Activated naive CD4-positive, alpha-beta T cell treated with Interleukin-2 at 50 U/mL for 16 hours (primary cell): ENCODE data around the gene RAB7B.
"Not testable (repeated sequence)": the region's sequence is repeated elsewhere in the genome, so short reads cannot be mapped to it uniquely, and the experiment has no call there.

Source experiments
- DNase-seq: peaks from one replicate; pipeline ENCODE4 v3.0.0-alpha.2; 2020

The RAB7B gene, protein sequence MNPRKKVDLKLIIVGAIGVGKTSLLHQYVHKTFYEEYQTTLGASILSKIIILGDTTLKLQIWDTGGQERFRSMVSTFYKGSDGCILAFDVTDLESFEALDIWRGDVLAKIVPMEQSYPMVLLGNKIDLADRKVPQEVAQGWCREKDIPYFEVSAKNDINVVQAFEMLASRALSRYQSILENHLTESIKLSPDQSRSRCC

DNA sequence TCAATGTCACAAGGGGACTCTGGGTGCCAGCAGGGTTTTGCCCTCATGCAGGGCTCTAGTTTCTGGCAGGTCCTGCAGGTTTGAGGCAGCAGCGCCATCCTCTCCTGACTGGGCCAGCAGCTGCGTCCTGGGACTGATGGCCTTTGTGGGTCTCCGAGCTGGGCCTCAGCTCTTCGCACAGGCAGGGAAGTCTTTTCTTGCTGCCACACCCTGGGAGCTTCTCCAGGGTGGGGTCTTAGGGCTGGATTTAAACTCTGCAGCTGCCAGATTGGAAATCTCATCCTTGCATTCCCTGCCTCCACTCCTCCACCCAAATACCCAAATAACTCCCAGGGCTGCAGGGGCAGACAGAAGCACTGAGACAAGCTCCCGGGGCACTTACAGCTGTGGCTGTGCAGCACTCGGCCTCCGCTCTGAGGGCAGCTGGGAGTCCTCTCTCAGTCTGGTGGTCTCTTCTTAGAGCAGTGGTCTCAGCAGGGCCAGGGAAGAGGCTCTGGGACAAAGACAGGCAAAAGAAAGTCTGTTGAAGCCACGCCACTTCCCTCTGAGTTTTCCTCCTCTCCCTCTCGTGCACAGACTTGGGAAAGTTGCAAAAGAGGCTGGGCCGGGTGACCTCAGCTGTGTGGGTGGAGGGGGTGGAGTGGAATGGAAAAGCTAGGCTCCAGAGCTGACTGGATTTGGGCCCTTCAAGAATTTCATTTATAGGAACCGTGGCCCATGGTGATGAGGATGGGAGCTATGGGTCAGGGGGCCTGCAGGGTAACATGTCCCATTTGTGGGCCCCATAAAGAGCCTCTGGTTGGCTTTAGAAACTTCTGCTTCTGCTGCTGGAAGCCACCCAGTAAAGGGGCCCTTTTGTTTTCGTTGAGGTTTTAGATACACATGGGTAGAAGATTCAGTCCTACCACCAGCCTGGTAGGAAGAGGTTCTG is at the start of gene RAB7B:
Gene RAB7B, minus strand, starts transcription at position 525 of the 931 bp plus-strand sequence. CDS start 9,260 bp downstream, outside the sequence.
- no peak for DNase-seq

DNA sequence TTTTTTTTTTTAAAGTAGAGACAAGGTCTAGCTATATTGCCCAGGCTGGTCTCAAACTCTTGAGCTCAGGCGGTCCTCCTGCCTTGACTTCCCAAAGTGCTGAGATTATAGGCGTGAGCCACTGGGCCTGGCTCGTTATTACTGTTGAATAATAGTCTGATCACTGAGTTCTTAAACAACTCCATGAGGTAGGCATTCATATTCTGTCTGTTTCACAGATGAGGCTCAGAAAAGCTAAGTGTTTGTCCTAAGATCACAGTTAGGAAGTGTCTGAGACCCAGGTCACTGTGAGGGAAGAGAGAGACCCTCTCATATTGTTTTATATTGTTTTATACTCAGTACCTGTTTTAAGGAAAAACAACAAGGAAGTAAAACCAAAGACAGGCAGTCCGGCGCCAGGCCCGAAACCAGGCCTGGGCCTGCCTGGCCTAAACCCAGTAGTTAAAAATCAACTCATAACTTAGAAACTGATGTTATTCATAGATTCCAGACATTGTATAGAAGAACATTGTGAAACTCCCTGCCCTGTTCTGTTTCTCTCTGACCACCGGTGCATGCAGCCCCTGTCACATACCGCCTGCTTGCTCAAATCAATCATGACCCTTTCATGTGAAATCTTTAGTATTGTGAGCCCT is 49.2 kb upstream of the RAB7B start:
- not testable (repeated sequence) for DNase-seq

DNA sequence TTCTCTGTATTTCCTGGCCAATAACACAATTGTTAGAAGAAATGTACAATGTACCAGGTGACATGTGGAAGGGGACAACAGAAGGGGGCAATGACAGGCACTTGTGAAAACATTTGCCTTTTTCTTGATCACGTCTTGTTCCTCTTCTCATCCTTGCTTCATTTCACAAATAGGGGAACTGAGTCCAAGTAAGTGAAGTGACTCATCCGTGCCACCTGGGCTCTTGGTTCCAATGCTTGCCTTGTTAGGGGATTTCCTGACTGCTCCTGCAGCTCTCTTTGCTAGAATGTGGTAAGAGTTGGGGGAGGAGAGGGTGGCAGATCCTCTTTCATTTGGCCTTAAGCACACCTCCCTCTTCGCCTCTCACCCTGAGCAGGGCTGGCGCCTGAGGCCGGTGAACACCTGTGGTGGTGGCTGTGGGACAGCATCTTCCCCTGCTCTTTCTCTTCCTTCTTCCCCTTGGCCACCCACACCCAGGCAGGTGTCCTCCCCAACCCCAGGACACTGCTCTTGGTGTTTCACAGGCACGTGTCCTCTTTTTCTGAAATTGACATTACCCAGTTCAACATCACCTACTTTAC is 47.5 kb upstream of the RAB7B start:
- DNase-seq = peak; percentile 50

DNA sequence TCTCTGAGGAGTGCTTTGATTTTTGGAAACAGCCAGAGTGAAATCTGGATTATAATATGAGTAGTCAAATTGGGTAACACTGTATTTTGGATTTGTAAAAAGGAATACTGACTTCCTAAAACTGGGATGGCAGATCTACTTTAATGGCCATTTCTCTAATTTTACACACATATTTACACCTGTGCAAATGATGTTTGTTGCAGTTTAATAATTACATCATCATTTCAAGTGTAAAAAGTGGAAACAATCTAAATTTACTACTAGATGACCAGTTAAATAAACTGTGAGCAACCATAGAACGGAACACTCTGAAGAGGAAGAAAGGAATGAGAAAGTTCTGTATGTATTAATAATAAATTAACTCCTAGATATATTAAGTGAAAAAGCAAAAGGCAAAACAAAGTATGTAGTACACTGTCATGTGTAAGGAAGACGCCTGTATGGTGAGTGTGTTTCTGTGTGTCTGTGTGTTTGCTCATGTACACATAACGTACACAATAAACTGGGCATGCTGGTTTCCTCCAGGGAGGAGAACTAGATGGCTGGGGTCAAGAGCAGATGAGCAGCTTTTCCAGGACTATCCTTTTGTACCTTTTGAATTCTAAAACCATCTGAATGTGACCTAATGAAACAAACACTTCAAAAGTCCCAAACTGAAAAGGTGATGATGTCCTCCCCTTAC is 46.9 kb upstream of the RAB7B start:
- no peak for DNase-seq

DNA sequence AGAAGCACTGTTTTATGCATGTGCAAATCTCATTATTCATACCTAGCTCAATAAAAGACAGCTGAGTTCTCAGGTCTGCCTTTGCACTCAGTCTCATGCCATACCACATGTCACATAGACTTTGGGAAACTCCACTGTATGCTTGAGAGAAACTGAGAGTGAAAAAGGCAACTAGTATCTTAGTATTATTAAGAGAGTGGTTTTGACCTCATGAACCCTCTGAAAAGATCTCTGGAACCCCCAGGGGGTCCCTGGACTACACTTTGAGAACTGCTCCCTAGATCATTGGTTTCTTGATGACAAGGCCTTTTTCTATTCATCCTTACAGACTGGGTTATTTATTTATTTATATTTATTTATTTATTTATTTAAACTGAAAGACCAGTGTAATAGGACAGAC is 46.1 kb upstream of the RAB7B start:
- no peak for DNase-seq

DNA sequence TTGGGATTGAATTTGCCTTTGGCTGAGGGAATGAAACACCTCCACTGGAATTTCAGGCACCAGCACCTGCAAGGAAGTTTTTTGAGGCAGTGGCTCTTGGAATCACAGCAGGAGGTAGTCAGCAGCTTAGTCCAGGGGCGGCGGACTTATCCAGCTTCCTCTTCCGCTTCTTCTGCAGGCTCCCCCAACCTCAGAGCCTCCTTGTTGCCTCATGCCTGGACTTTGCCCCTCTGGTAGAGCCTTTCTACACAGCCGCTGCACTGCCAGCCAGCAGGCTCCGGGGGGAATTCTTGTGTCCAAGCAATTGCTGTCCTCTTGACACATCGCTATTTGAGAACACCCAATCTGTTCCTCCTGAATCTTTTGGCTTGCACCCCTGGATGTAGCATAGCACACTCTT is 45.4 kb upstream of the RAB7B start:
- no peak for DNase-seq

DNA sequence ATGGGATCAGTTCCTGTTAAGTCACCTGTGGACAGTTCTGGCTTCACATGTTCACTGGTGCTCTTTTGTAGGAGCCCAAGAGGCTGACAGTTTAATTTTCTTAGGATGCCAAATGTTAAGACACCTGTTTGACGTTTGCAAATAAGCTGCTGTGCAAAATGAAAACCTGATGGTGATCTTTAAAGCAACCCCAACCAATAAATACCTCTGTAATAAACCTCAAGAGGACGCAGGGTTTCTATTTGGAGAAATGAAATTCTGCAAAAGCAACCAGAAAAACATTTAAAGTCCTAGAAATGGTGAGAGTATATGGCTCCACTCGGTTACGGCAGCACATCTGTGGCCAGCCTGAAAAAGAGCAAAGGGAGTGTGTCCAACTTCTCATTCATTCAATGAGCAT is 44.1 kb upstream of the RAB7B start:
- DNase-seq = no peak

DNA sequence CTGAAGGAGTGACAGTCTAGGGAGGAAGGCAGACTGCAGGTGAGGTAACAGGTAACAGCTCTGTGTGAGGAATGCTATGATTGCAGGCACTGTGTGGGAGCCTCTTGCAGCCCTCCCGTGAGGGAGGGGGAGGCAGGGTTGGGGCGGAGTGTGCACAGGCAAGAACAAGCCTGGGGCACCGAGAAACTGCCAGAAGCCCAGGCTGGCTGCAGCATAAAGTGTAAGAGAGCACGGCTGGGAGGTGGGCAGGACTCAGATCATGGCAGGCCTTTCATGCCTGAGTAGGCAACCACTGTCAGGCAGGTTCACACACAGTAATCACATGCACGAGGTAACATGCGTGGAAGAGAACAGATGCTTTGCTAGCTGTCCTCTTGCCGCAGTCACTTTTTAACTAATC is 38.4 kb upstream of the RAB7B start:
- no peak for DNase-seq

DNA sequence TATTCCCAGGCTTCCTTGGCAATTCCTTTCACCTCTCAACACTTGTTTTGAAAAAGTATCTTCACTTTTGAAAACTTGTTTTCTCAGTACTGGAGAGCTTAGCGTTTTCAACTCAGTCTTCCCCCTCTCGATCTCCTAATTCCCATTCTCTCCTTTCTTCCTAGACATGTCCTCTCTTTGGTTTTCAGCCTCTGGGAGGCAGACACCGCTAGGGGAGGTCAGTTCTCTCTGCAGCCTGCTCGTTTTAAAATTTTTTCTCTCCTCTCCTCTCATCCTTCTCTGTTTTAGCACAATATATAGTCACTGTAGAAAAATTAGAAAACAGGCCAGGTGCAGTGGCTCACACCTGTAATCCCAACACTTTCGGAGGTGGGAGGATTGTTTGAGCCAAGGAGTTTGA is 37.1 kb upstream of the RAB7B start:
- no peak for DNase-seq

DNA sequence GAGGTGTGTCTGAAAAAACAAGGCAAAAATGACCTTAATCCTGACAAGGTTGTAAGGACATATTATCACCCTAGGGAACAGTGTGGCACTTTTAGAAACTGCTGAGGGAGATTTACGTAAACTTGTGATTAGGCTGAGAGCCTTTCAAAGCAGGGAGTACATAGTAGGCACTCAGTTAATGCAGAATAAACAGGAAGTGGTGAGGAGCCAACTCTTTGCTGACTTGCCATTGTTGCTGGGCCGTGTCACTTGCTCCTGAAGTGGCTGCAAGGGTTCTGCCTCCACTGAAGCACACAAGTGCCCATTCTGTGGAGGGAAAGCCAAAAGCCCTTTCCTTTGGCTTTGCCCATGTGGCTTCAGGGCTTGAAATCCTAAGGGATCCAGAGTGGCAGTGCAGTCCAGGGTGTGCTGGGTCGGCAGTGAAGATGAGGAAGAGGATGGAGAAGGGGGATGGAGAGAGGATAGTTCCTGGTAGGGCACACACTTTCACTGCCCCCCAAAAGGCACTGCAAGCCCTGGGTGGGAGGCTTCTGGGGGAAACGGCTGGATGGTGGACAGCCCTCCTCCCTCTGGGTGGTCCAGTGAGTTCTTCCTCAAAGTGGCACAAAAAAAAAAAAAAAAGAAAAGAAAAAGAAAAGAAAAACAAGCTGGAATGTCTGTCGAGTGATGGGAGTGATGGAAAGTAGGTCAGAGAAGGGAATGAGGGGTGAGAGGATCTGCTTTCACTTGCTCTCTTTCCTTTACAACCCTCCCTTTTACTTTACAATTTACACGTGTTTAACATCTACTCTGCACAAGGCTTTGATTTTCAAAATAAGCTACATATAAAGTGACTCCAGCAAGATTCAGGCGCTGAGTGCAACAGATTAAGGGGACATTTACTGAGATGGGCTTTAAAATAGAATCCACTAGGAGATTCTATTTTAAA is 36.1 kb upstream of the RAB7B start:
- DNase-seq = no peak

DNA sequence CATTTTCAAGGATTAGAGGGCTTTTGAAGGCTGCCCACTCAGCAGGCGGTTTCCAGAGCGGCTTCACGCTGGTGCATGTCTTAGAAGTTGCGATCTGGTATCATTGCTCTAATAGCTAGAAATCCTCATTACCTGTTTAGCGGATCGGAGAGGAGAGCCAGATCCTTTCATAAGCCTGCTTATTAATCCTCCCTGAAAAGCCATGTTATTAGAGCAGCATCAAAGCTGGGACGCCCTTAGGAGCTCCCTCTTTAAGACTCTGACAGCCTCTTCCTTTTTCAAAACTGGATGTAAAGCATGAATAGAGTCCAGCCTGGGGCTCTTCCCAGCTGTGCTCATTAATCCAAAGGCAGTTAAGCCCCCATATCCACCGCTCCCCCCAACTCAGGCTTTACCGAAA is 34.4 kb upstream of the RAB7B start:
- no peak for DNase-seq

DNA sequence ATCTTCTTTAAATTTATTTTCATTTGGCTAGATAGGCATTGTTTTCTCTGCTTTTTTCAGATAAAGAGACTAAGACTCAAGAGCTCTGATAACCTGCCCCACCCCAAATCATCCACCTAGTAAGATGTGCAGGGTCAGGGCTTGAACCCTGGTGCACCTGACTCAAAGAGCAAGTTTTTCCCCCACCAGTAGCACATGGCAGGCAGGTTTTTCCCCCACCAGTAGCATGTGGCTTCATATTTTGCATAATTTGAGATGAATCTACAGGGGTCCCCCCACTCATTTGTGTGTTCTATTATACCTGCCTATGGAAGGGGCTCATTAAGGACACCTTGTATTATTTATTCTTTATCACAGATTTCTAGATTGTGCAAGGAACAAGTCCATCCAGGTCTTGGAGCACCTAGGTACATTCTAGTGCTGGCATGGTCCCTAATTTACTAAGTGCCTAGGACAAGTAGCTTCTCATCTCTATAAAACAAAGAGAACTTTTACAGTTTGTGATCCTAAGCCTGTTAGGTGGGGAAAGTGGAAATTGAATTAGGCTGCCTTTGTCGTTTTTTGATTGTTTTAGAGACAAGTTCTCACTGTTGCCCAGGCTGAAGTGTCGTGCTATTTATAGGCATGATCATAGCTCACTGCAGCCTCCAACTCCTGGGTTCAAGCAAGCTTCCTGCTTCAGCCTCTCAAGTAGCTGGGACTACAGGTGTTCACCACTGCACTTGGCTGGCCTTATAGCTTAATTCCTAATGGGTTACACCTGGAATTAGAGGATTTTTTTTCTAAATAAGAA is 33.7 kb upstream of the RAB7B start:
- DNase-seq = no peak

DNA sequence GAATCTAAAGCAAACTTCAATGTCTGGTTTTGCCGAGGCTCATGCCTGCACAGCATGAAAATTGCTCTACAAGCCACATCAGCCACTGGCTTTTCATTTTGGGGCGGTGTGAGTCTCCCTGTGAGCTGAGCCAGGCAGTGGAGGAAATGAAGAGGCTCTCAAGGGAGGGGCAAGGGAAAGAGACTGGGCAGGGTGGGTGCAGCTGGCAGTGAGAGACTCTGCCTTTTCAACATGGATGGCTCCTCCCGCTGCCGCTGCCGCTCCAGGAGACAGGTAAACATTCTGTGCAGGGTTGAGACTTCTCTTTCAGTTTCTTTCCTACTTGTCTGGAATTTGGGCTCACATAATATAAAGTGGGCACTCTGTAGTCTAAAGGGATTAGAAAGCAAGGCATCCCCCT is 31.8 kb upstream of the RAB7B start:
- DNase-seq = no peak

DNA sequence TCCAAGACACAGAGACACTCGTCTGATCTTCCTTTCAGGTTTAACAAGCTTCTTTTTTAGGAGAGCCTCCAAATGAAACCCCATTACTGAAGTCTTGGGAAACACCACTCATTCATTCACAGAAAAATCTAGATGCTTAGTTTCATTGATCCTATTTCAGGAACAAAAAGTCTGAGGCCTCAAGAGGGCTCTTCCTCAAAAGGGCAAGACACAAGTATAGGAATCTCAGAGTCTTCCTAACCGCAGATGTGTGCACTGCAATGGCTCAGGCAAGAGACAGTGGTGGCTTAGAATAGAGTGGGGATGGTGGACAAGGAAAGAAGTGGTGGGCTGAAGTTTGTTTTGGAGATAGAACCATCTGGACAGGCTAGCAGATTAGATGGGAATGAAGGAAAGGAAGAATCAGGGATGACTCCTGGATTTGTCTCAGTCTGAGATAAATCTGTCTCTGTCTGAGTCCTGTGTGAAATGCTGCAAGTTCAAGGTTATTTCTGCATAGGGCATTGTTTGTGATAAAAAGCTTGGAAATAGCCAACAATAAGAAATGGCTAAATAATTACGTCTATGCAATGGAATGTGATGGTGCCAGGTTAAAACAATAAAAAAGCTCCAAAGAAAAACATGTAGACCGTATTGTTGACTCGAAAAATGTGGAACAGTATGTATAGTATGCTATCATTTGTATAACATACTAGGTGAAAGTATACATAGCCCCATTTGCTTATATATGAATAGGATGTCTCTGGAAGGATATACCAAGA is 29.4 kb upstream of the RAB7B start:
- DNase-seq = no peak

DNA sequence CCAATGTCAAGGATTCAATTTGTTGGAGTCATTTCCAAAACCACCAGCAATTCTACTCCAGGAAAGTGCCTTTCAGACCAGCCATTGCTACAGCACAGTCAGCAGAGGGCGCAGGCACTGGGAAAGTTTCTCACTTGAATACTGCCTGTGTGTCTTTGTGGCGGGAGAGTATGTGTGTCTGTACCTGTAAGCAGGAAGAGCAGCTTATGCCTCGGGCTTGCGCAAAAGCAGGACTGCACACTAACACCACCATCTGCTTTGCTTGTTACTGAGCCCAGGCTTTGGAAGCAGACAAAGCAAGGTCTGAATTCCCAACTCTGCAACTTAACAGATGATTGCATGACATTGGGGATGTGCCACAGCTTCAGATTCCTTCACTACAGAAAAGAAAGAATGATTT is 27.5 kb upstream of the RAB7B start:
- DNase-seq = peak; percentile 70

DNA sequence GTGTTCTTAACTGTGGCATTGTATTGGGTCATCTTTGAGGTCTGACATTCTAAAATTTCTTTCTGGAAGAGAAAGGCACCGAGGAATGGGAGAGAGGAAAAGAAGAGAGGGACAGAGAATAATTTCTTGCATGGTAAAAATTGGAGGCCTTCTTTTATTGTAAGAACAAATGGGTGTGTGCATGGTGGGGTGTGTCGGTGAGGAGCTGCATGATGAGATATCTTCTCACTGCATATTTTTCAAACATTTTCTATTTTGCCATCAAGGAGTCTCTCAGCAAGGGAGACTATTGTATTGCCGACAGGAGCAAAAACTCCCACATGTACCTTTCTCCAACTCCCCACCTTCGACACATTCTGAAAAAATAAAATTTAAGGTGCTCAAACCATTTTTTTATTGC is 27.0 kb upstream of the RAB7B start:
- DNase-seq = no peak

DNA sequence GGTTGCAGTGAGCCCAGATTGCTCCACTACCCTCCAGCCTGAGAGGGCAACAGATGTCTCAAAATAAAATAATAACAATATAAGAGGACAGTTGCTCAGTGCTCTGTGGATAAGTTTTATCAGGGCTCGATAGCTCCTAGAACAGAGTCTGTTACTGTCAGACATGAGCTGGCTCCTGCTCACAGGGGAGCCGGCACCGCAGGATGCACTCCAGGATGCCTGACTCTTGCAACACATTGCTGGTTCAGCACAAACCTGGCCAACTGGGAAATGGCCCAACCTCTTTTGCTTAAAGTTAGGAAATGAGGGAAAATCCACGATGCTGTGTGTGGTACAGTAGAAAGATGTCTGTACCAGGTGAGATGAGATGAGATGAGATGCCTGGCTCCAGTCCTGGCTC is 26.3 kb upstream of the RAB7B start:
- no peak for DNase-seq

DNA sequence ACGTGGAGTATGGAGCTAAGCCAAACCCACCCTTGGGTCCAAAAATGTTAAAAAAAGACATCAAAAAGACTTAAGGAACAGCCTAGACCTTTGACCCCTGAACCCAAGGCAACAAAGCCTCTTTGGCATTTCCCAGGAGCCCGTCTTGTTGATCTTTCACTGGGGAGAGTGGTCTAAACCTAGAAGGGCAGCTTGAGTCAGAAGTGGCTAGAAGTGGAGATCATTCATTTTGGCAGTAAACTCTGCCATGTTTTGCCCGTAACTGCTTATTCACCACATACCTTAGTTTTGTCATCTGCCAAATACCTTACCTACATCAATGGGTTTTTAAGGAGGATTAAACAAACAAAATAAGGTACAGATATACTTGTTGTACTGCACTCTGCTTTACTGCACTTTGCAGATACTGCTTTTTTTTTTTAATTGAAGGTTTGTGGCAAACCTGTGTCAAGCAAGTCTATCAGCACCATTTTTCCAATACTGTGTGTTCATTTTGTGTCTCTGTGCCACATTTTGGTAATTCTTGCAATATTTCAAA is 22.2 kb upstream of the RAB7B start:
- no peak for DNase-seq

DNA sequence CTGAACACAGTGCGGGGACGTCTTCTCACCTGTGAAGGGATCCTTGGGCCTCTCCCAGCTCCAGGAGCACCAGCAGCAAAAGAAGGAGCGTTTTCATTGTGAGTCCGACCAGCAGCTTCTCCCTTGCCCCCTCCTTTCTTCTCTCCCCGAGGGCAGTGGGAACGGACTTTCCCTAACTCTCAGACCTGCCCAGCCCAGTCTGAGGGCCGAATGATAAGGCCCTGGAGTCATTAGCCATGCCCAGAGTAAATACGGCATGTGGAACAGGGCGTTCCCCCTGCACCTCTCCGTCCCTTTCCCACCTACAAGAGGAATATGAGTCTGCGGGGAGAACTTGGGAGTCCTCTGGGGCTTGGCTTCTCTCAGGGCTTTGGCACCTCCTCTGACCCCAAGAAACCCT is 20.5 kb upstream of the RAB7B start, which contains the start of gene CTSE:
Gene CTSE, minus strand, starts transcription at position 201 of the 400 bp plus-strand sequence. Its CDS starts 104 bp downstream, at position 97.
- no peak for DNase-seq

DNA sequence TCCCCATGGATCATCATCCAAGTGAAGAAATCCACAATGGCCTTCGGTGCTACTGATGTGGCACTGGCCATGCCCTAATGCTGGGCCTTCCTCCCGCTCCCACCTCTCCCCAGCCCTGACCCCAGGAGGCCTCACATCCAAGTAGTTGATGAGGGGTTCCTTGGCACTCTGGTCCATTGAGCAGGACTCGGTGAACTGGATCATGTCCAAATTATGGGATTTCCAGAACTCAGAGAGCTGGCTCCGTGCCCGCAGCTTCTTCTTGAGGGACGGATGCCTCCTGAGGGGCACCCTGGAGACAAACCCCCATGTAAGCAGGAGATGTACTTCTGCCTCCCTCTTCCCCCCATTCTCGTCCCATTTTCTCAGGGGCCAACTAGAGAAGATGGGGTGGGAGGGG is 19.6 kb upstream of the RAB7B start:
- DNase-seq = no peak
